ENCODE measurements around the gene ARMCX6. TPM values are rescaled to one million over a fixed set of nuclear protein-coding genes. Genes with fewer than 3 reads are reported as not detected.
A peak's percentile ranks its signal among the peaks of the same experiment; 100 is the strongest.

Gene ARMCX6
- total RNA-seq (10 to 100 TPM; 28.4 to 29.7 TPM), polyA plus RNA-seq (ENCODE audit: insufficient read depth, low read depth, low replicate concordance) (29.3 TPM)
- long read RNA-seq, donor 1, transcript ARMCX6-201 (3 exons, 1,846 nt): major isoform, 9 of 9 reads
- long read RNA-seq, donor 1, partial matches to known transcripts: 0 of 9 reads
- long read RNA-seq, donor 1, other reads (novel, unspliced or antisense): 0 of 9 reads
- long read RNA-seq, donor 2, partial matches to known transcripts: 0 of 7 reads
- long read RNA-seq, donor 2, other reads (novel, unspliced or antisense): 0 of 7 reads

DNA sequence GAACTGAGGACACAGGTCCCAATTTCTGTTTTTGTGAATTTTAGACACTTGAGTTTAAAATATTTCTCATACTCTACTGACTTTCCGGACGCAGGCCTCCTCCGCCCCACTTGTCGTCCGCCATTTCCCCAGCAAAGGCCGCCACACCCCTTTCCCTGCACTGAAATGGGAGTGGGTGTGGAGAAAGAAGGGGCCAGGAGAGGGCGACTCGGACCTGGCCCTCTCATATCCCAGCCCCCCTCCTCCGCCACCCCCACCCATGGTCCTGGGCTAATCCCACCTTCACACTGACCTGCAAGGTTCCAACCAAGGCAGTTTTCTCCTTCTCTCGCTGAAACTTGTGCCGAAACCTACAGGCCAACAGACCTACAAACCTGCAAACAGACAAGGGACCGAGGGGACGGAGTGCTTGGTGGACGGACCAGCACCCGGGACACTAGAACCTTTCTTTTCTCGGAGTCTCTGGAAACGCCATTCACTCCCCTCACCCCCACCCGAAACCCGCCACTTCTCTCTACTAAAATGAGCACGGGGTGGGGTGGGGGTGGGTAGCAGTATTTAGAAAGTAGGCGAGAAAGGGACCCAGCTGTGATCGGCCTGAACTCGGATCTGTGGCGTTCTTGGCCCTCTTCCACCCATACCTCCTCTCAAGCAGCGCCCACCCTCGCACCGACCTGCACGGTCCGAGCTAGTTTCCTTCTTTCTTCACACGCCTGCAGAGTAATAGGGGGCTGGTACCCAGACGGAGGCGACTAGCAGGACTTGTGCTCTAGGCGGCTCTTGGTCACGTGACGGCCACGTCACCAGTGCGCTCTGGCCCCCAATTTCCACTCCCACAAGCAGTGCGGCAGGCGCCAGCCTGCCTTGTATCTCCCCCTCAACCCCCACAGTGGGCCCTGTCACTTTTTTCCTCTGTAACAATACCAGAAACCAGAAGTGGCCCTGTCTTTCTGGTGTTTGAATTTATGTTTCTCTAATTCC lies at the start of gene ARMCX6:
Gene ARMCX6 (minus strand): TSS at position 790 of the 981 bp plus-strand sequence. CDS start 1,380 bp downstream, outside the sequence.
- DNase-seq: peak; percentile 88
- H3K4me3 ChIP-seq: peak within 1 kb of the TSS; percentile 53 to 75
- no peaks in the 10 kb centered on the region for H3K4me1 ChIP-seq
- no peaks in the 10 kb centered on the region for H3K9me3 ChIP-seq
- no peak for TF ChIP-seq POLR2A (IDR thresholded peaks at IDR 0.05)
- TF ChIP-seq, protein P1, sequence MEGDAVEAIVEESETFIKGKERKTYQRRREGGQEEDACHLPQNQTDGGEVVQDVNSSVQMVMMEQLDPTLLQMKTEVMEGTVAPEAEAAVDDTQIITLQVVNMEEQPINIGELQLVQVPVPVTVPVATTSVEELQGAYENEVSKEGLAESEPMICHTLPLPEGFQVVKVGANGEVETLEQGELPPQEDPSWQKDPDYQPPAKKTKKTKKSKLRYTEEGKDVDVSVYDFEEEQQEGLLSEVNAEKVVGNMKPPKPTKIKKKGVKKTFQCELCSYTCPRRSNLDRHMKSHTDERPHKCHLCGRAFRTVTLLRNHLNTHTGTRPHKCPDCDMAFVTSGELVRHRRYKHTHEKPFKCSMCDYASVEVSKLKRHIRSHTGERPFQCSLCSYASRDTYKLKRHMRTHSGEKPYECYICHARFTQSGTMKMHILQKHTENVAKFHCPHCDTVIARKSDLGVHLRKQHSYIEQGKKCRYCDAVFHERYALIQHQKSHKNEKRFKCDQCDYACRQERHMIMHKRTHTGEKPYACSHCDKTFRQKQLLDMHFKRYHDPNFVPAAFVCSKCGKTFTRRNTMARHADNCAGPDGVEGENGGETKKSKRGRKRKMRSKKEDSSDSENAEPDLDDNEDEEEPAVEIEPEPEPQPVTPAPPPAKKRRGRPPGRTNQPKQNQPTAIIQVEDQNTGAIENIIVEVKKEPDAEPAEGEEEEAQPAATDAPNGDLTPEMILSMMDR (IDR thresholded peaks at IDR 0.05): peak in 1 of 3 experiments; percentile 35
- intact Hi-C loops (cut with DNase I; ENCODE audit: low total_unique reads): no loop called here
- H3K27ac ChIP-seq: peak within 1 kb of the TSS; percentile 68 to 86
- 0 to 1% methylated on average over 4 to 28 of the region's 39 CpGs for WGBS, 2 donors
- no peaks in the 10 kb centered on the region for H3K27me3 ChIP-seq
- no peaks in the 10 kb centered on the region for H3K36me3 ChIP-seq (ENCODE audit: low read depth, missing control alignments)

DNA sequence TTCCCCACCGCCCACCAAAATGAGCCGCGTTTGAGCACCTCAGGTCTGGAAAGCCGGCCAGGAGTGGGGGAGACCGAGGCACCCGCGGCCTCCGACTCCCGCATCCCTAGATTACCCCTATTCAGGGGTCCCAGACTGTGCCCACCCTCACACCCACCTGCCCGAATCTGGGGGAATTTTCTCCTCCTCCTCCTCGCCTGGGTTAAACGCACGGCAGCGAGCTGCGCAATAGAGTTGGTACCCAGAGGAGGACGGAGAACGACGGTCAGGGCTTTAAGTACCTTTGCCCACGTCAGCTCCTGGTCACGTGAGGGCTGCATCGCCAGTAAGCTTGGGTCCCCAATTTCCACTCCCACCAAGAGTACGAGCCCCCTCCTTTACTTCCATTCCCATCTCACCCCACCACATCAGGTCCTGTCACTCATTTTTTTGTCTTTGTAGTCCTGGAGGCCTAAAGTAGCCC lies 41.8 kb upstream of the ARMCX6 start, which contains the start of gene ARMCX2:
Gene ARMCX2 (minus strand): TSS at position 250 of the 463 bp plus-strand sequence. CDS start 2,262 bp downstream, outside the sequence.
- H3K27me3 ChIP-seq: no peaks in the 10 kb centered on the region
- intact Hi-C loops (cut with DNase I; ENCODE audit: low total_unique reads): no loop called here
- H3K27ac ChIP-seq: peak within 1 kb of the TSS; percentile 78 to 79
- DNase-seq: peak; percentile 63
- 0 to 1% methylated on average over 4 to 14 of the region's 22 CpGs for WGBS, 2 donors
- peak within 1 kb of the TSS; percentile 53 to 68 for H3K4me3 ChIP-seq
- TF ChIP-seq, protein P1 (IDR thresholded peaks at IDR 0.05): no peak
- peak; percentile 17 for TF ChIP-seq POLR2A (IDR thresholded peaks at IDR 0.05)
- no peaks in the 10 kb centered on the region for H3K9me3 ChIP-seq
- H3K36me3 ChIP-seq (ENCODE audit: low read depth, missing control alignments): no peaks in the 10 kb centered on the region
- no peaks in the 10 kb centered on the region for H3K4me1 ChIP-seq

DNA sequence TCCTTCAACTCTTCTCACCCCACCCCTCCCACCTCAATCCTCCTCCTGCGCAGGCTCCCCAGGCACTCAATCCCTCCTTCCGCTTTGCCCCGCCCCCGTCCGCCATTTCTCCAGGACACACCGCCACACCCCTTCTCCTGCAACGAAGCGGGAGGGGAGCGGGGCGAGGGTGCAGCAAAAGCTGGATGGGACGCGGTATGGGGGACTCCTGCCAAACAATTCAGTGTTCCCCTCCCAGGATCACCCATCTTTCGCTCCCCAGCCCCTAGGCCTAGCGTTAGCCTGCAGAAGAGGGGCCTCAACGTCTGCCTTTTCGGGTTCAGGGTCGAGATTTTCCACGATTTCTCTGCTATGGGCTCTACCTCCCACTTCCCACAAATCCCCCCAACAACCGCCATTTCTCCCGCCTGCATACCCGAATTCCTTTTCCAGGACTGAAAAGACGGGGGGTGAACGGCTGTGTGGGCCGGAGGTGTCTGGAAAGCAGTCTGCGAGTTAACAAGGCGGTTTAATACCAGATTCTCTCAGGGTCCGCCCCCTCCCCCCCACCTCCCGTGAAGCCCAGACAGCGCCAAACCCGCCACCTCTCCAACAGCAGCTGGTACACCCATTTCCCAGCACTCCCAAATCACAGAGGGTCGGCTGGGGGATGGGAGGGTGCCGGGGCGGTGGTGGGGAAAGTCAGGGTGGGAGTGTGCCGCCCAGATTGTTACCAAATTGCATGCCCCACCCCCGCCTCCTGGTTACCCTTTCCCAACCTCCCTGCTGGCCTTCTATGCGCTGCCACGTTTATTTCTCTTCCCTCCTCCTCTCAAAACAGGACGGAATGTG lies 41.1 kb upstream of the ARMCX6 start:
- Histone ChIP-seq H3K27ac (peak overlapping the region; percentile 78 to 79), H3K27me3 (no peaks in the 10 kb centered on the region), H3K9me3 (no peaks in the 10 kb centered on the region), H3K4me3 (peak overlapping the region; percentile 53 to 68), H3K4me1 (no peaks in the 10 kb centered on the region), H3K36me3 (ENCODE audit: low read depth, missing control alignments) (no peaks in the 10 kb centered on the region)
- WGBS, 2 donors: 0 to 1% methylated on average over 16 to 33 of the region's 38 CpGs
- intact Hi-C loops (cut with DNase I; ENCODE audit: low total_unique reads): no loop called here
- TF ChIP-seq, protein P1 (IDR thresholded peaks at IDR 0.05): no peak
- no peak for TF ChIP-seq POLR2A (IDR thresholded peaks at IDR 0.05)
- DNase-seq: peak; percentile 85

DNA sequence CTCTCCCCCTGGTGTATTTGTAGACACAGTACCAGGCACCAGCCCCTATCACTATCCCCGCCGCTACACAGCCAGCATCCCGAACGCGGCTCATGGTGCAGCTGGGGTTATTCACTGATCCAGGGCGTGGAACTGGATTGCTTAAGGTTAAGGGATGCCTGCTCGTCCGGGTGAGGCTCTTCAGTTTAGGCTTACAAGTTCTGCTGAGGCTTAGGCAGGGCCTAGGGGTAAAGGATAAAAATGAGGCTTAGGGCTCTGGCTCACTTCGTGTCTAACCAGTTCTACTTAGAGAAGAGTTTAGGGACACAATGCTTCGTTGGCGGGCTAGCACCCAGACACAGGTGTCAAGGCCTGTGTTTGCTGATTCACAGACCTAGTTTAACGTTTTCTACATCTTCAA lies 39.7 kb upstream of the ARMCX6 start:
- no peak overlapping the region for H3K4me3 ChIP-seq
- H3K27me3 ChIP-seq: no peaks in the 10 kb centered on the region
- intact Hi-C loops (cut with DNase I; ENCODE audit: low total_unique reads): no loop called here
- no peaks in the 10 kb centered on the region for H3K4me1 ChIP-seq
- H3K27ac ChIP-seq: no peak overlapping the region
- H3K9me3 ChIP-seq: no peaks in the 10 kb centered on the region
- DNase-seq: no peak
- 88% methylated on average over 12 of the region's 12 CpGs; no CpG with 5 or more reads in 1 of the 2 donors for WGBS, 2 donors
- H3K36me3 ChIP-seq (ENCODE audit: low read depth, missing control alignments): no peaks in the 10 kb centered on the region
- TF ChIP-seq, protein P1 (IDR thresholded peaks at IDR 0.05): no peak
- no peak for TF ChIP-seq POLR2A (IDR thresholded peaks at IDR 0.05)

Data from testis (tissue), 5 donors.